ENCODE measurements around the gene NFIC.
"Not testable (repeated sequence)": the region's sequence is repeated elsewhere in the genome, so short reads cannot be mapped to it uniquely, and the experiment has no call there.

NFIC gene

GRCh38 chr19:3383121-3383722 lies 16.8 kb downstream of the NFIC start:
- DNase-seq: no peak

GRCh38 chr19:3386447-3387234 lies 20.3 kb downstream of the NFIC start:
- DNase-seq: no peak
- in situ Hi-C loops (cut with HindIII; ENCODE audit: low pct_ligation_motif_present, low pct_unique_long_range_greater_than_20kb, low sequenced_read_pairs): no loop called here

More at GRCh38 chr19:3383121-3383722, 16.8 kb downstream of the NFIC start:
- in situ Hi-C loops (cut with HindIII; ENCODE audit: low pct_ligation_motif_present, low pct_unique_long_range_greater_than_20kb, low sequenced_read_pairs): no loop called here

GRCh38 chr19:3387645-3388589 lies 21.5 kb downstream of the NFIC start:
- in situ Hi-C loops (cut with HindIII; ENCODE audit: low pct_ligation_motif_present, low pct_unique_long_range_greater_than_20kb, low sequenced_read_pairs): no loop called here
- DNase-seq: no peak

- in situ Hi-C loops (cut with HindIII; ENCODE audit: low pct_ligation_motif_present, low pct_unique_long_range_greater_than_20kb, low sequenced_read_pairs): no loop called here
- no peak for DNase-seq
Observed at GRCh38 chr19:3389446-3389778, 23.0 kb downstream of the NFIC start.

- in situ Hi-C loops (cut with HindIII; ENCODE audit: low pct_ligation_motif_present, low pct_unique_long_range_greater_than_20kb, low sequenced_read_pairs): no loop called here
- no peak for DNase-seq
Observed at GRCh38 chr19:3389876-3390371, 23.5 kb downstream of the NFIC start.

- in situ Hi-C loops (cut with HindIII; ENCODE audit: low pct_ligation_motif_present, low pct_unique_long_range_greater_than_20kb, low sequenced_read_pairs); DNase-seq: not testable (repeated sequence)
Observed at GRCh38 chr19:3391911-3392310, 25.5 kb downstream of the NFIC start.

- DNase-seq: no peak
- in situ Hi-C loops (cut with HindIII; ENCODE audit: low pct_ligation_motif_present, low pct_unique_long_range_greater_than_20kb, low sequenced_read_pairs): no loop called here
Observed at GRCh38 chr19:3392480-3392879, 26.1 kb downstream of the NFIC start.

- in situ Hi-C loops (cut with HindIII; ENCODE audit: low pct_ligation_motif_present, low pct_unique_long_range_greater_than_20kb, low sequenced_read_pairs): no loop called here
Observed at GRCh38 chr19:3396881-3397265, 30.5 kb downstream of the NFIC start.

GRCh38 chr19:3397266-3398022 lies 31.1 kb downstream of the NFIC start:
- no peak for DNase-seq

More at GRCh38 chr19:3396881-3397265, 30.5 kb downstream of the NFIC start:
- no peak for DNase-seq

GRCh38 chr19:3398114-3398899 lies 31.9 kb downstream of the NFIC start:
- in situ Hi-C loops (cut with HindIII; ENCODE audit: low pct_ligation_motif_present, low pct_unique_long_range_greater_than_20kb, low sequenced_read_pairs): no loop called here
- no peak for DNase-seq

More at GRCh38 chr19:3397266-3398022, 31.1 kb downstream of the NFIC start:
- in situ Hi-C loops (cut with HindIII; ENCODE audit: low pct_ligation_motif_present, low pct_unique_long_range_greater_than_20kb, low sequenced_read_pairs): no loop called here

- DNase-seq: no peak
- in situ Hi-C loops (cut with HindIII; ENCODE audit: low pct_ligation_motif_present, low pct_unique_long_range_greater_than_20kb, low sequenced_read_pairs): no loop called here
Observed at GRCh38 chr19:3398900-3399278, 32.5 kb downstream of the NFIC start.

- DNase-seq; in situ Hi-C loops (cut with HindIII; ENCODE audit: low pct_ligation_motif_present, low pct_unique_long_range_greater_than_20kb, low sequenced_read_pairs): not testable (repeated sequence)
Observed at GRCh38 chr19:3399311-3399710, 32.9 kb downstream of the NFIC start.

GRCh38 chr19:3401004-3401768 lies 34.8 kb downstream of the NFIC start:
- in situ Hi-C loops (cut with HindIII; ENCODE audit: low pct_ligation_motif_present, low pct_unique_long_range_greater_than_20kb, low sequenced_read_pairs): no loop called here
- DNase-seq: no peak

- no peak for DNase-seq
- in situ Hi-C loops (cut with HindIII; ENCODE audit: low pct_ligation_motif_present, low pct_unique_long_range_greater_than_20kb, low sequenced_read_pairs): no loop called here
Observed at GRCh38 chr19:3402631-3403443, 36.5 kb downstream of the NFIC start.

- DNase-seq: no peak
- in situ Hi-C loops (cut with HindIII; ENCODE audit: low pct_ligation_motif_present, low pct_unique_long_range_greater_than_20kb, low sequenced_read_pairs): no loop called here
Observed at GRCh38 chr19:3403489-3404323, 37.3 kb downstream of the NFIC start.

Data from ACHN (cell line).